Esophagus muscularis mucosa (tissue), 4 donors: ENCODE data around the gene GPR32. TPM values are rescaled to one million over a fixed set of nuclear protein-coding genes. Genes with fewer than 3 reads are reported as not detected.
A peak's percentile ranks its signal among the peaks of the same experiment; 100 is the strongest.

Source experiments
- DNase-seq: peaks from one replicate; pipeline ENCODE4 v3.0.0-alpha.2; 2017; ENCODE audit errors: extremely low spot score
- H3K27ac ChIP-seq, 4 donors: fragments of 200-600 bp; sonication (generic); replicated peaks in 1 of 4; 1 replicate in 3 of 4; 2 replicates in 1 of 4; pipeline ENCODE4 v1.5.1; 2016 to 2019; ENCODE audit warnings: mild to moderate bottlenecking in 1 of 4
- H3K27me3 ChIP-seq, 4 donors: fragments of 200-600 bp; sonication (generic); one replicate each; pipeline versions ENCODE4 v1.5.1 to v1.6.0; 2016 to 2019
- H3K36me3 ChIP-seq, 4 donors: fragments of 200-600 bp; sonication (generic); one replicate each; pipeline ENCODE4 v1.5.1; 2016 to 2019
- H3K4me1 ChIP-seq, 4 donors: fragments of 200-600 bp; sonication (generic); one replicate each; pipeline ENCODE4 v1.5.1; 2016 to 2019
- H3K4me3 ChIP-seq, 4 donors: fragments of 200-600 bp; sonication (generic); 1 replicate in 2 of 4; 2 replicates in 2 of 4; pipeline ENCODE4 v1.5.1; 2016 to 2019; ENCODE audit warnings: mild to moderate bottlenecking in 4 of 4, moderate library complexity in 1 of 4
- H3K9me3 ChIP-seq, 4 donors: fragments of 200-600 bp; sonication (generic); 1 replicate in 3 of 4; 2 replicates in 1 of 4; pipeline ENCODE4 v1.5.1; 2016 to 2019
- CTCF ChIP-seq, 3 experiments: fragments of 200-600 bp in 2 of 3; fragments of 450-650 bp in 1 of 3; sonication (generic) in 2 of 3; IDR thresholded peaks; one replicate each; pipeline ENCODE4 v1.5.1; 2017 to 2019; ENCODE audit warnings: antibody characterized with exemption in 3 of 3, mild to moderate bottlenecking in 2 of 3, moderate library complexity in 1 of 3
- EP300 ChIP-seq: sonication (generic); formaldehyde crosslinking; IDR thresholded peaks from one replicate; pipeline ENCODE4 v1.6.1; 2017; ENCODE audit warnings: antibody characterized with exemption
- POLR2A ChIP-seq: fragments of 450-650 bp; IDR thresholded peaks from one replicate; pipeline ENCODE4 v1.6.1; 2017; ENCODE audit warnings: antibody characterized with exemption, moderate library complexity, mild to moderate bottlenecking, low read depth
- POLR2AphosphoS5 ChIP-seq, 2 donors: sonication (generic); formaldehyde crosslinking; IDR thresholded peaks; one replicate each; pipeline ENCODE4 v1.6.1; 2017; ENCODE audit warnings: antibody characterized with exemption in 2 of 2
- WGBS: methylation state at CpG from one replicate; pipeline ENCODE4 v1.1.5; 2018; 5-methylcytosine and 5-hydroxymethylcytosine counted together
- intact Hi-C: fragments of 100-400 bp; cut with DNase I; formaldehyde crosslinking; loops from one replicate; pipeline ENCODE4 v1.15.1; 2023
- total RNA-seq, 4 donors: library from RNA; depleted of rRNA; stranded (reverse); fragments of >200 nt; gene quantifications; one replicate each; pipeline versions ENCODE4 v1.1.0 to v1.2.1, GENCODE V29; 2016

Gene GPR32
- total RNA-seq, 4 donors from 2014 or later, result not detected

- H3K27ac ChIP-seq, result no peak overlapping the region
- H3K4me1 ChIP-seq, result peaks cover 17 to 40% (median 30%) of the 10 kb centered on the region in 4 donors
- 27% methylated on average over 35 of the region's 39 CpGs for WGBS
- H3K9me3 ChIP-seq, result no peaks in the 10 kb centered on the region
- H3K27me3 ChIP-seq, result peaks cover 0 to 49% (median 10%) of the 10 kb centered on the region in 4 donors
- intact Hi-C loops, result loop anchor here (5.0 kb wide), 1 partner anchor 79 kb away; no protein-coding TSS in a partner anchor
- no peak for DNase-seq
- TF ChIP-seq POLR2A (no peak), EP300 (no peak), CTCF (IDR thresholded peaks at IDR 0.05) (no peak), POLR2AphosphoS5 (IDR thresholded peaks at IDR 0.05) (no peak)
- no peaks in the 10 kb centered on the region for H3K36me3 ChIP-seq
- H3K4me3 ChIP-seq, result peak overlapping the region in 1 of 4 donors; percentile 16
Observed at GRCh38 chr19:50728084-50728737, 42.1 kb upstream of the GPR32 start.

GRCh38 chr19:50729894-50730293 is 40.4 kb upstream of the GPR32 start:
- Histone ChIP-seq H3K9me3 (no peaks in the 10 kb centered on the region), H3K36me3 (no peaks in the 10 kb centered on the region), H3K27me3 (peaks cover 0 to 51% (median 8%) of the 10 kb centered on the region in 4 donors), H3K4me3 (no peak overlapping the region), H3K27ac (no peak overlapping the region), H3K4me1 (peaks cover 10 to 24% (median 15%) of the 10 kb centered on the region in 4 donors)
- DNase-seq, result no peak
- TF ChIP-seq POLR2A (no peak), POLR2AphosphoS5 (IDR thresholded peaks at IDR 0.05) (no peak)
- intact Hi-C loops, result loop anchor here (5.0 kb wide), 1 partner anchor 77 kb away; no protein-coding TSS in a partner anchor
- 73% methylated on average over 5 of the region's 5 CpGs for WGBS

GRCh38 chr19:50735869-50736268 is 34.4 kb upstream of the GPR32 start:
- H3K4me3 ChIP-seq, result no peak overlapping the region
- TF ChIP-seq POLR2AphosphoS5 (IDR thresholded peaks at IDR 0.05), result no peak
- TF ChIP-seq CTCF (IDR thresholded peaks at IDR 0.05), result no peak
- TF ChIP-seq POLR2A, result no peak
- no peak for TF ChIP-seq EP300
- no peak overlapping the region for H3K27ac ChIP-seq
- no peaks in the 10 kb centered on the region for H3K9me3 ChIP-seq
- 63% methylated on average over 7 of the region's 7 CpGs for WGBS
- intact Hi-C loops, result no loop called here
- no peaks in the 10 kb centered on the region for H3K36me3 ChIP-seq
- H3K27me3 ChIP-seq, result peaks cover 0 to 78% (median 7%) of the 10 kb centered on the region in 4 donors
- no peaks in the 10 kb centered on the region for H3K4me1 ChIP-seq
- no peak for DNase-seq

- DNase-seq, result no peak
- H3K27ac ChIP-seq, result no peak overlapping the region
- WGBS, result 78% methylated on average over 5 of the region's 5 CpGs
Observed at GRCh38 chr19:50736338-50736737, 33.9 kb upstream of the GPR32 start.

More at GRCh38 chr19:50736338-50736737, 33.9 kb upstream of the GPR32 start:
- Histone ChIP-seq H3K27me3 (peaks cover 0 to 79% (median 9%) of the 10 kb centered on the region in 4 donors), H3K4me1 (no peaks in the 10 kb centered on the region), H3K4me3 (no peak overlapping the region), H3K36me3 (no peaks in the 10 kb centered on the region), H3K9me3 (no peaks in the 10 kb centered on the region)
- TF ChIP-seq EP300 (no peak), POLR2AphosphoS5 (IDR thresholded peaks at IDR 0.05) (no peak), POLR2A (no peak), CTCF (IDR thresholded peaks at IDR 0.05) (no peak)
- intact Hi-C loops, result no loop called here
